DMS114 treated with DMSO at 0.1 percent for 48 hours (cell line): ENCODE data around the gene PSMD7.
"Not testable (repeated sequence)": the region's sequence is repeated elsewhere in the genome, so short reads cannot be mapped to it uniquely, and the experiment has no call there.

Experiments
- DNase-seq: peaks from one replicate; lab custom pipeline; 2025; ENCODE audit not compliant: unreplicated experiment; lab: John Stamatoyannopoulos, UW

Gene PSMD7

GRCh38 chr16:74296104-74296431 is 546 bp upstream of the PSMD7 start:
- DNase-seq: no peak

- DNase-seq: peak; percentile 15
Observed at GRCh38 chr16:74297145-74297665, 591 bp downstream of the PSMD7 start.

- DNase-seq: no peak
Observed at GRCh38 chr16:74298104-74298503, 1.5 kb downstream of the PSMD7 start.

- no peak for DNase-seq
Observed at GRCh38 chr16:74302341-74302740, 5.7 kb downstream of the PSMD7 start.

GRCh38 chr16:74304164-74304834 is 7.7 kb downstream of the PSMD7 start:
- DNase-seq: peak; percentile 37

GRCh38 chr16:74304835-74305176 is 8.2 kb downstream of the PSMD7 start:
- DNase-seq: no peak

GRCh38 chr16:74305281-74305680 is 8.7 kb downstream of the PSMD7 start:
- DNase-seq: no peak

- DNase-seq: no peak
Observed at GRCh38 chr16:74305978-74306784, 9.6 kb downstream of the PSMD7 start.

- no peak for DNase-seq
Observed at GRCh38 chr16:74307383-74307782, 10.8 kb downstream of the PSMD7 start.

- DNase-seq: peak; percentile 69
Observed at GRCh38 chr16:74309789-74310781, 13.5 kb downstream of the PSMD7 start.

GRCh38 chr16:74315059-74315458 is 18.4 kb downstream of the PSMD7 start:
- no peak for DNase-seq

GRCh38 chr16:74320707-74321106 is 24.1 kb downstream of the PSMD7 start:
- no peak for DNase-seq

GRCh38 chr16:74321356-74321755 is 24.7 kb downstream of the PSMD7 start:
- DNase-seq: no peak

- no peak for DNase-seq
Observed at GRCh38 chr16:74322301-74322710, 25.7 kb downstream of the PSMD7 start.

GRCh38 chr16:74324777-74325176 is 28.2 kb downstream of the PSMD7 start:
- DNase-seq: not testable (repeated sequence)

- DNase-seq: no peak
Observed at GRCh38 chr16:74325641-74326040, 29.0 kb downstream of the PSMD7 start.

GRCh38 chr16:74328346-74328745 is 31.7 kb downstream of the PSMD7 start:
- not testable (repeated sequence) for DNase-seq

- DNase-seq: not testable (repeated sequence)
Observed at GRCh38 chr16:74332469-74332868, 35.9 kb downstream of the PSMD7 start.

- not testable (repeated sequence) for DNase-seq
Observed at GRCh38 chr16:74337506-74337905, 40.9 kb downstream of the PSMD7 start.

GRCh38 chr16:74339226-74339625 is 42.6 kb downstream of the PSMD7 start:
- not testable (repeated sequence) for DNase-seq

GRCh38 chr16:74353038-74353437 is 56.4 kb downstream of the PSMD7 start:
- not testable (repeated sequence) for DNase-seq
